IMR-90 (cell line): ENCODE data around the gene MFSD12. TPM values are rescaled to one million over a fixed set of nuclear protein-coding genes. Genes with fewer than 3 reads are reported as not detected.

ENCODE experiments used
- ATAC-seq: fragments of 200-7000 bp; cut with Tn5 transposase; 2 replicates; pipeline ENCODE4 v1.9.1; 2020; ENCODE audit warnings: low read depth, mild to moderate bottlenecking, moderate library complexity
- BruUV-seq: library from RNA; stranded (reverse); fragments of 400-500 nt; replicated peaks from 2 replicates; lab custom pipeline; 2021; lab: Mats Ljungman, UMichigan
- CTCF ChIA-PET: fragments of 300-600 bp; formaldehyde crosslinking; extraction: SDS; loops from one replicate; lab custom pipeline; 2021; ENCODE audit warnings: antibody characterized with exemption; lab: Yijun Ruan, JAX
- POLR2A ChIA-PET: fragments of 300-600 bp; sonication (Branson Sonifier 250); formaldehyde crosslinking; loops from one replicate; lab custom pipeline; 2022; ENCODE audit warnings: antibody characterized with exemption; ENCODE audit not compliant: unreplicated experiment; lab: Charles Lee
- DNase-seq: peaks from one replicate; pipeline ENCODE4 v3.0.0; 2013
- H2AFZ ChIP-seq: replicated peaks from 2 replicates; pipeline ENCODE3; 2013; ENCODE audit warnings: low read length, mild to moderate bottlenecking; ENCODE audit not compliant: poor library complexity
- H2AK5ac ChIP-seq: 2 replicates; pipeline ENCODE4 v1.6.1; 2013; ENCODE audit warnings: low read depth, low read length, inconsistent platforms
- H2AK9ac ChIP-seq: replicated peaks from 2 replicates; pipeline ENCODE3; 2013; ENCODE audit warnings: mild to moderate bottlenecking, low read depth, low read length, moderate library complexity; ENCODE audit not compliant: poor library complexity
- H2BK120ac ChIP-seq: 2 replicates; pipeline ENCODE4 v1.6.1; 2013; ENCODE audit warnings: low read depth, low read length, inconsistent platforms
- H2BK15ac ChIP-seq: 3 replicates; pipeline ENCODE4 v1.6.1; 2013; ENCODE audit warnings: low read depth, low read length, inconsistent platforms
- H2BK20ac ChIP-seq: 2 replicates; pipeline ENCODE4 v1.6.1; 2013; ENCODE audit warnings: low read depth, mild to moderate bottlenecking, inconsistent platforms, low read length, moderate library complexity
- H2BK5ac ChIP-seq: 2 replicates; pipeline ENCODE4 v1.6.1; 2013; ENCODE audit warnings: mild to moderate bottlenecking, low read depth, low read length, inconsistent platforms; ENCODE audit not compliant: poor library complexity, severe bottlenecking
- H3K14ac ChIP-seq: replicated peaks from 2 replicates; pipeline ENCODE4 v1.6.1; 2013; ENCODE audit warnings: low read depth, low read length, inconsistent platforms
- H3K18ac ChIP-seq: 2 replicates; pipeline ENCODE4 v1.6.1; 2013; ENCODE audit warnings: low read depth, low read length, control low read depth
- H3K23ac ChIP-seq: 2 replicates; pipeline ENCODE4 v1.6.1; 2013; ENCODE audit warnings: low read depth, low read length, inconsistent platforms
- H3K27ac ChIP-seq: 2 replicates; pipeline ENCODE4 v1.5.1; 2013; ENCODE audit warnings: mild to moderate bottlenecking, control low read depth, low read length; ENCODE audit not compliant: insufficient read depth
- H3K27me3 ChIP-seq: 2 replicates; pipeline ENCODE4 v1.6.1; 2013; ENCODE audit warnings: low read length; ENCODE audit not compliant: control insufficient read depth, insufficient read depth
- H3K36me3 ChIP-seq: 2 replicates; pipeline ENCODE4 v1.6.1; 2013; ENCODE audit warnings: low read length, mixed read lengths; ENCODE audit not compliant: control insufficient read depth, insufficient read depth
- H3K4ac ChIP-seq: 2 replicates; pipeline ENCODE4 v1.6.1; 2013; ENCODE audit warnings: low read depth, low read length, inconsistent platforms
- H3K4me1 ChIP-seq: 2 replicates; pipeline ENCODE4 v1.6.1; 2013; ENCODE audit warnings: low read length, mixed read lengths; ENCODE audit not compliant: control insufficient read depth, insufficient read depth
- H3K4me2 ChIP-seq: 2 replicates; pipeline ENCODE4 v1.6.1; 2013; ENCODE audit warnings: low read depth, mild to moderate bottlenecking, control low read depth, low read length, moderate library complexity
- H3K4me3 ChIP-seq: 2 replicates; pipeline ENCODE4 v1.5.1; 2013; ENCODE audit warnings: low read depth, mild to moderate bottlenecking, control low read depth, low read length, moderate library complexity; ENCODE audit not compliant: insufficient read depth
- H3K56ac ChIP-seq: 2 replicates; pipeline ENCODE4 v1.6.1; 2013; ENCODE audit warnings: low read length, inconsistent platforms; ENCODE audit not compliant: insufficient read depth; ENCODE audit errors: extremely low read depth
- H3K79me1 ChIP-seq, 2 experiments: 2 replicates each; pipeline ENCODE4 v1.6.1; 2013; ENCODE audit warnings: low read length in 2 of 2, inconsistent platforms in 1 of 2, low read depth in 1 of 2
- H3K9ac ChIP-seq: 2 replicates; pipeline ENCODE4 v1.6.1; 2013; ENCODE audit warnings: low read depth, low read length, control low read depth
- H3K9me1 ChIP-seq: 2 replicates; pipeline ENCODE4 v1.6.1; 2013; ENCODE audit warnings: low read length, inconsistent platforms; ENCODE audit not compliant: insufficient read depth
- H3K9me3 ChIP-seq: 2 replicates; pipeline ENCODE4 v1.6.1; 2013; ENCODE audit warnings: low read length; ENCODE audit not compliant: control insufficient read depth, insufficient read depth
- H4K20me1 ChIP-seq: 2 replicates; pipeline ENCODE4 v1.6.1; 2013; ENCODE audit warnings: low read length, inconsistent platforms; ENCODE audit not compliant: insufficient read depth
- H4K5ac ChIP-seq: 2 replicates; pipeline ENCODE4 v1.6.1; 2013; ENCODE audit warnings: mild to moderate bottlenecking, low read depth, low read length, control low read depth
- H4K8ac ChIP-seq, 2 experiments: 2 replicates each; pipeline ENCODE4 v1.6.1; 2013; ENCODE audit warnings: low read depth in 2 of 2, low read length in 2 of 2, control low read depth in 1 of 2, inconsistent platforms in 1 of 2
- H4K91ac ChIP-seq: 2 replicates; pipeline ENCODE4 v1.6.1; 2013; ENCODE audit warnings: low read depth, low read length, inconsistent platforms; ENCODE audit not compliant: insufficient read depth
- CEBPB ChIP-seq: IDR thresholded peaks from 2 replicates; pipeline ENCODE4 v1.6.1; 2012; ENCODE audit warnings: low read depth, low read length, improper control_type of control experiment
- CHD1 ChIP-seq: IDR thresholded peaks from 2 replicates; pipeline ENCODE4 v1.6.1; 2012; ENCODE audit warnings: low read depth, low read length, improper control_type of control experiment
- FOS ChIP-seq: fragments of 150-350 bp; IDR thresholded peaks from 2 replicates; pipeline ENCODE4 v1.6.1; 2016; ENCODE audit warnings: low read depth, low read length
- MAZ ChIP-seq: IDR thresholded peaks from 2 replicates; pipeline ENCODE4 v1.6.1; 2012; ENCODE audit warnings: low read depth, mild to moderate bottlenecking, low read length, improper control_type of control experiment, moderate library complexity, borderline replicate concordance
- MXI1 ChIP-seq: IDR thresholded peaks from 2 replicates; pipeline ENCODE4 v1.6.1; 2012; ENCODE audit warnings: low read depth, mild to moderate bottlenecking, low read length, moderate library complexity, borderline replicate concordance
- POLR2A ChIP-seq: IDR thresholded peaks from 2 replicates; pipeline ENCODE4 v1.6.1; 2012; ENCODE audit warnings: mild to moderate bottlenecking, low read depth, low read length
- RAD21 ChIP-seq: IDR thresholded peaks from 2 replicates; pipeline ENCODE4 v1.6.1; 2012; ENCODE audit warnings: low read length, improper control_type of control experiment
- RCOR1 ChIP-seq: IDR thresholded peaks from 2 replicates; pipeline ENCODE4 v1.6.1; 2012; ENCODE audit warnings: mild to moderate bottlenecking, low read length, improper control_type of control experiment; ENCODE audit not compliant: insufficient replicate concordance
- RFX5 ChIP-seq: IDR thresholded peaks from 2 replicates; pipeline ENCODE4 v1.8.0; 2012; ENCODE audit warnings: low read depth, mild to moderate bottlenecking, low read length, moderate library complexity
- SMC3 ChIP-seq: fragments of 150-350 bp; IDR thresholded peaks from 2 replicates; pipeline ENCODE4 v1.6.1; 2016; ENCODE audit warnings: low read depth, mild to moderate bottlenecking, antibody characterized with exemption, low read length, moderate library complexity
- WGBS, 2 experiments: methylation state at CpG; one replicate each; pipeline versions ENCODE4 v1.1.5 to v1.1.7; 2013; ENCODE audit warnings: missing lambda C conversion rate in 2 of 2; ENCODE audit not compliant: insufficient read length in 1 of 2; ENCODE audit errors: extremely low coverage in 2 of 2; 5-methylcytosine and 5-hydroxymethylcytosine counted together
- dilution Hi-C: fragments of 300-500 bp; cut with HindIII; formaldehyde crosslinking; loops from one replicate; pipeline ENCODE4 v1.14.3; 2018; ENCODE audit warnings: low sequenced_read_pairs; ENCODE audit not compliant: unreplicated experiment
- in situ Hi-C: fragments of 300-500 bp; cut with MboI; formaldehyde crosslinking; loops from 3 replicates; pipeline ENCODE4 v1.14.3; 2019; ENCODE audit warnings: low sequenced_read_pairs, inconsistent platforms, mixed read lengths
- intact Hi-C: fragments of 100-400 bp; cut with micrococcal nuclease; formaldehyde crosslinking; loops from 2 replicates; pipeline ENCODE4 v1.10.0; 2022
- polyA plus RNA-seq, 3 experiments: library from polyadenylated mRNA; depleted of rRNA; stranded (reverse); fragments of >200 nt; gene quantifications; 2 replicates each; pipeline ENCODE4 v1.2.3, GENCODE V29; 2012; ENCODE audit warnings: low replicate concordance in 1 of 3
- total RNA-seq: library from RNA; depleted of rRNA; stranded (reverse); fragments of >200 nt; gene quantifications from 2 replicates; pipeline ENCODE4 v1.2.3, GENCODE V29; 2012

The MFSD12 gene
- total and polyA plus RNA-seq, 2 of the 4 experiments (the other 2 are of a cell fraction) = 20.4 to 77.2 TPM

DNA sequence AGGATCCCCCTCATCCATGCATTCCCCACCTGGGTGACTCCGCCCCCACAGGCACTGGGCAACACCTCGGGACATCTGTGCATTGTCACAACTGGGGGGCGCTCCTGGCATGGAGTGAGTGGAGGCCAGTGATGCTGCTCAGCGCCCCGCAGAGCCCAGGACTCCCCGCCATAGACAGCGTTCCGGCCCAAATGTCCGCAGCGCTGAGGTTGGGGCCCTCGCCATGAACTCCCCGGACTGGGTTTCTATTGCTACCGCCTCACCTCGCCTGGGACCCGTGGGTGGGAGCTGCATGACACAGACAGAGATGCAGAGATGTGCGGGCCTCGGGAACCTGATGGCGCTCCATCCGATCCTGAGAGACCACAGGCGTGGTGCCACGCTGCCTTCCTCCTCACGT, 46.7 kb downstream of the MFSD12 start:
- peaks cover 23% of the 10 kb centered on the region for H3K4me1 ChIP-seq
- dilution Hi-C loops (no loop called here), intact Hi-C loops (no loop called here), in situ Hi-C loops (no loop called here)
- peaks cover 3 to 90% of the 10 kb centered on the region in 2 experiments; a peak in 3 of 4 replicates for H3K79me1 ChIP-seq
- H3K4ac ChIP-seq = no peak overlapping the region
- no peak overlapping the region for H2BK15ac ChIP-seq
- TF ChIP-seq MXI1 (no peak), POLR2A (no peak), CHD1 (no peak), FOS (no peak), RFX5 (no peak), RCOR1 (no peak), SMC3 (no peak), CEBPB (no peak), MAZ (no peak), RAD21 (no peak)
- no peak overlapping the region for H3K27ac ChIP-seq
- H3K56ac ChIP-seq = no peak overlapping the region
- no peak overlapping the region for H4K8ac ChIP-seq
- no peak overlapping the region for H3K14ac ChIP-seq
- H2AK5ac ChIP-seq = no peak overlapping the region
- no peak overlapping the region for H3K4me2 ChIP-seq
- ChIA-PET CTCF (no interaction called here), POLR2A (no interaction called here)
- H3K23ac ChIP-seq = no peak overlapping the region
- H2BK5ac ChIP-seq = no peak overlapping the region
- no peak overlapping the region for H2AK9ac ChIP-seq
- 89% methylated on average over 15 of the region's 22 CpGs; no CpG with 5 or more reads in 1 of the 2 experiments for WGBS, 2 experiments
- H3K9ac ChIP-seq = no peak overlapping the region
- peaks cover 13% of the 10 kb centered on the region for H3K36me3 ChIP-seq
- no peak overlapping the region for H2AFZ ChIP-seq
- H4K91ac ChIP-seq = no peak overlapping the region
- H3K9me1 ChIP-seq = peaks cover 18% of the 10 kb centered on the region
- no TSS peak for BruUV-seq
- no peak overlapping the region for H4K5ac ChIP-seq
- H3K9me3 ChIP-seq = no peaks in the 10 kb centered on the region
- H3K4me3 ChIP-seq = no peak overlapping the region
- no peak overlapping the region for H2BK120ac ChIP-seq
- no peak for DNase-seq
- no peak overlapping the region for H3K18ac ChIP-seq
- no peak overlapping the region for H2BK20ac ChIP-seq
- H3K27me3 ChIP-seq = no peaks in the 10 kb centered on the region
- peaks cover 85% of the 10 kb centered on the region for H4K20me1 ChIP-seq
- no peak for ATAC-seq
